GM19351 (cell line): Measurements from ENCODE around the gene ANO4.

ENCODE experiments used
- ATAC-seq: cut with Tn5 transposase; IDR thresholded peaks from one replicate; pipeline ENCODE4 v1.9.1; 2021; ENCODE audit warnings: mild to moderate bottlenecking, moderate library complexity; ENCODE audit not compliant: unreplicated experiment

The ANO4 gene

DNA sequence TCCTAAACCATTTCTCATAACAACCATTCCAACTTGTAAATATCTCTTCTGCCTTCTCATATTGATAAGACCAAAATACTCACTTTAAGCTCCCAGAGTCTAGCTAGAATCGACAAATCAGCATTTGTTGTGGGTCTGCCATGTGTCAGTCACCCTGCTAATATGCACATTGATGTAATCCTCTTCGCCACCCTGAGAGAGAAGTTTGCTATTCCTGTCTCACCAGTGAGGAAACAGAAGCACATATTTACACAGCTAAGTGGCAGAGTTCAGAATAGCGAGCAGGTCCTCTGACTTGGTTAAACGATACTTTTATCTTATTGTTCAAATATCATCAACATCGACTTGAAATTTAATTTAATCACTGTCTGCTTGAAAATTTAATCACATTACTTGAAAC, 142.1 kb downstream of the ANO4 start:
- ATAC-seq: no peak

DNA sequence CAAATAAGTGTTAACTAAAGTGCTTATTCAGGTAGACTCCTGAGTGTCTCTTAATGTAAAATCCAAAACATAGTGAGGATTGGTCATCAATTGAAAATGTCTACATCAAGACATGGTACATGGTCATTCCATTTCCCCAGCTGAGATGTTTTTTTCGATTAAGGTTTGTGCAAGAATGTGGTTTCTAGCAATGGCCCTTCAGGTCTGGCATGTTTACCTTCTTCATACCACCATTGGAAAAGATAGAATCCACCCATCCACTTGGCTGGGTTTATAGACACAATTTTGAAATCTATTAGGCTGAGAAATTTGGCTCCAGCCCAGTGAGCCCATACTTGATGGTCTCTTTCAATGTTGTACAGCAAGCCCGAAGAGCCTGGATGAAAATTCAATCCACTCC, 145.9 kb downstream of the ANO4 start:
- no peak for ATAC-seq

DNA sequence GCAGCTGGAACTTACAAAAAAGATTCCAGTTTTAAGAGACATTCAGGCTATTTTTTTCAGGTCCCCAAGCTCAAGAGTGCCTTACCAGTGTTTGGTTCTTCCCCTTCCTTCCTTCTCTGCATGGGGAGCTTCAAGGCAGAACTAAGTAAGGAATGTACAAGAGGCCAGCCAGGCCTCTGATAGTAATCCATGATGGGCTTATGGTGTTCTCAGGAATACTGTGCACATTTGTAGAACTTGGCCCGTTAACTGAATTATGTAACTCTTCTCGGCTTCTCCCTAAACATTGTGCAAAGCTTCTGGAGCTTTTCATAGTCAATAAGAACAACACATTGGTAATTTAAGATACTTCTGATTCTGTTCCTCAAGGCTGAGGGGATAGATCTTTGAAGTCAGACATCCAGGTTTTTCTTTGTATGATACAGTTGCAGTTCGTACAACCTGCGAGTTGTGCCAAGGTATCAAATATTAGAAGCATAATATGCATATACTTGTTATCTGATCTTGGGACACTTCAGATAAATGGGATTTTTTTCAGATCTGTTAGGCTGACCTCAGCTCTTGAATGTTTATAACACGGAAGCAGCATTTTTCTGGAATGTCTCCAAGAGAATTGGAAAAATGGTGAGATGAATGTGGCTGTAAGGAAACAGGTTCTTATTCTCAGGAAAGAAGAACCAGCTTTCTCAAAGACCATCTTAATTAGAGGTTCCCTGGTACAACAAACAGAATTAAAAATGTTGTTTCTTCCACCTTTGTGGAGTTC, 148.6 kb downstream of the ANO4 start:
- ATAC-seq: no peak

DNA sequence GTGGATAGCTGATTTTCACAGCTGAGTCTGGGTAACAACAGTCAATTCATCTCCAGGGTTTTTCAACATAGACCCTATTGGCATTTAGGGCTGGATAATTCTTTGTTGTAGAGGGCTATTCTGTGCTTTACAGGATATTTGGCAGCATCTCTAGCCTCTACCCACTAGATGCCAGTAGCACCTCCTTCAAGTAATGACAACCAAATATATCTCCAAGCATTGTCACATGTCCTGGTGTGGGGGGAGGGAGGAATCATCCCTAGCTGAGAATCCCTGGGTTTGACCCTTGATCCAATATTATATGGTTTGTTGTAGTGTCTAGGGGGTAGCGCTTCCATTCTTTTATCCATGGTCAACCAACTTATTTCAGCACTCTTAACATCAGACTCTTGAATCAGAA, 157.2 kb downstream of the ANO4 start:
- no peak for ATAC-seq

DNA sequence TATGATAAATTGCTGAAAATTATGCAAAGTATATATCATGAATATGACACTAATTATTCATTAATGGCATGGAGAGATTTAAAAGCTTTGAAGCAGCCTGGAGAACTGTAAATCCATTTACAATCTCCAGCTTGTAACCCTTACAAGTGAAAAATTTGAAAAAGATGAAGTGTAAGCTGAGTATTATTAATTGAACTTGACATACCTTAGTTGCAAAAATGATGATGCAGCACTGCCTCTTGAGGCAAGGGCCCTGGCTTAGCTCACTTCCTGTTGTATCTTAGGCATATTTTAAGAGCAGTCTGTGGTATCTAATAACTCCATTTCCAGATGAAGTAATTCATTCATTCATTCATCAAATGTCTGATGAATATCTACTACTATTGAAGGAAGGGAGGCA, 158.6 kb downstream of the ANO4 start:
- ATAC-seq: no peak

DNA sequence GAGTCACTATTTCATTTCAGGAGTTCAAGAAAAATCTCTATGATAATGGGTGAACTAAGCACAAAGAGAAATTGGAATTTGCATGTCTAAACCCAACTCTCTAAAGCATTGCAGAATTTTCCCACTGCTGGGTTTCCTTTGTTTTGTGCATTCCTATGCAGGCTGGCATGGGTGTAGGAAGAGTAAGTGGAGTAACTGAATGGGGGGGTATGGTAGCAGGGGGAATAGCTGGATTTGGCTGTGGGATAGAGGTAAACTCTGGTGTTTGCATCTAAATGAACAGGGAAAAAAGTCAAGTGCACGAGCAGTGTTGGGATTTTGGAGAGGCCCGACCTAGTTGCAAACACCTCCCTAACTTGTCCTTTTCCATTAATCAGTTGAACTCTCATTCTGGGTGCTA, 159.1 kb downstream of the ANO4 start:
- no peak for ATAC-seq

DNA sequence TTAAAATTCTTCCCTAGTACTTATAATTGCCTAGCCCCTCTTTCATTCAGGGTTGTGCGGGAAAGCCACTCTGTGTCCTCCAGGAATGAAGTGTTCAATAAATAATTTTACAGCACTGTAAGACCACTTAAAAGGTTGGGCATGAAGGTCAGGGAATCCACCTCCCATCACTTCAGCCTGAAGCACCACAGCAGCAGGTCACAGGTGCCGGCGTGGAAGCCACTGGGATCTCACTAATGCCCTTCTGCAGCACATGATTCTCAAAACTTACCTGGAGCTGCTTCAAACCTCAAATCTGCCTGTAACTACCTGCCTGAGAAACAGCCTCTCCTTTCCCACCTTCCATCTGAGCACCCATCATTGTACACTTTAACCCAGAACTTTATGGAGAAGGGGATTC, 159.5 kb downstream of the ANO4 start:
- no peak for ATAC-seq

DNA sequence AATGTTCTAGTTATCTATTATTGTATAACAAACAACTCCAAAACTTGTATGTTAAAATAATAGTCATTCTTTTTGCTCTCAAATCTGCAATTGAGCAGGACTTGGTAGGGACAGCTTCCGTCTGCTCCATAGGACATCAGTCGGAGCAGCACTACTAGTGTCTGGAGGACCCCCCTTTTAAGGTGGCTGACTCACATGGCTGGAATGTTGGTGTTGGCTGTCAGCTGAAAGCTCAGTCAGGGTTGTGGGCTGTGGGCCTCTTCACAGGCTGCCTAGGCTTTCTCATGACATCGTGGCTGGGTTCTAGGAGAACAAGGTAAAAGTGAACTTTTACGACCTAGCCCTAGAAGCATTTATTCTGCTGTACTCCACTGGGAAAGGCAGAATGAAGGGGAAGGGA, 160.6 kb downstream of the ANO4 start:
- ATAC-seq: no peak

DNA sequence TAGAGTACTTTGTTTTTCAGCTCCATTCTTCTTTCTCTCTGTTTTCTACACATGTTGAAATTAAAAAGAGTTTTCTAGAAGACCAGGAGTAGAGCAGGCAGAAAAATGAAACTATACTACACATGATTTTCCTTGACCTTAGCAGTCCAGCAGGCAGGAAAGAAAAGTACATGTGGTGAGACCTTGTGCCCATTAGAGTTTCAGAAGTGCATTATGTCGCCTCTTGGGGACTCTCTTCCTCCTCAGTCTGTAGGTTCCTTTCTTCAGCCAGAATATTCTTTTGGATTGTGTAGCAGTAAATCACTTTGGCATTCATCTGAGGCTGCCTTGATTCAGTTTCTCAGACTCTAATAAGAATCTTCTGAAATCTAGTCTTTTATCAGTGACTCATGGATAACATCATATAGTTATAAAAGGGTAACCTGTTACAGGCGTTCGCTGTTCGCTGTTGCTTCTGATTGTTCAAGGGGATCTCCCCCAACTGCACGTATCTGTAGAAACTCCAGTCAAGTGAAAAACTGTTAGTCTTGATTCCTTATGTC, 161.8 kb downstream of the ANO4 start:
- no peak for ATAC-seq

DNA sequence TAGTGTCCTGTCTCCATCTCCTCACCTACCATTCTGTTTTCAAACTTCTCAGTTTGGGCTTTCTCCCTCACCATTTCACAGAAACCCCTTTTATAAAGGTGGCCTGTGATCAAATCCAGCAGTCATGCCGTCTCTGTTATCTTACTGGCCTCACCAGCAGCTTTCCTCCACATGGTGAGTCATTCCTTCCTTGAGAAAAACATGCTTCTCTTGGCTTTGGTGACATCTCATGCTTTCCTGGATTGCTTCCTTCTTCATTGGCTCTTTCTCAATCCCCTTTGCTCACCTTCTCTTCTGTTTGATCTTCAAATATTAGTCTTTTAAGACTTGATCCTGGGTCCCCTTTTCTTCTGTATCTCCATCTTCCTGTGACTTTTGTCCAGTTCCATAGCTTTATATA, 164.9 kb downstream of the ANO4 start:
- ATAC-seq: no peak

DNA sequence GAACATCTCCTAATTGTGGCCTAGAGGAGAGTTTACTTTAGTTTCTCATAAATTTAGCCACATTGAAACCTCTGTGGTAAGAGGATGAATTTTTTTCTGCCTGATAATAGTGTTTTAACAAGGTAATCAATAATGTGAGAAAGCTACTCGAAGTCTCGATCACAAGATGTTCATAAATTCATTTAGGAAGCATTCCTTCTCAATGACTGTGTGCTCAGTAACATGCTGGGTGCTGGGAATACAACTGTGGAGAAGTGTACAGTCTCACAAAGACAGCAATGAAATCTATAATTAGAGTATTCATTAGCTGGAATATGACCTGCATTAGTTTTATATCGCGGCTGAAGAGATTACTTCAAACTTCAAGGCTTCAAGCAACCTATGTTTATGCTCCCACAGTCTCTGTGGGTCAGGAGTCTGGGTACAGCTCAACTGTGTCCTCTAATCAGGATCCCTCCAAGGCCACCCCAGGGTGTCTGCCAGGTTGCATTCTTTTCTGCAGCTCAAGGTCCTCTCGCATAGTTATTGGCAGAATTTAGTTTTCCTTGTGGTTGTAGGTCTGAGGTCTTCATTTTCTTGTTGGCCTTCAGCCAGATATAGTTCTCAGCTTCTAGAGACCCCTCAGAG, 167.6 kb downstream of the ANO4 start:
- ATAC-seq: no peak

DNA sequence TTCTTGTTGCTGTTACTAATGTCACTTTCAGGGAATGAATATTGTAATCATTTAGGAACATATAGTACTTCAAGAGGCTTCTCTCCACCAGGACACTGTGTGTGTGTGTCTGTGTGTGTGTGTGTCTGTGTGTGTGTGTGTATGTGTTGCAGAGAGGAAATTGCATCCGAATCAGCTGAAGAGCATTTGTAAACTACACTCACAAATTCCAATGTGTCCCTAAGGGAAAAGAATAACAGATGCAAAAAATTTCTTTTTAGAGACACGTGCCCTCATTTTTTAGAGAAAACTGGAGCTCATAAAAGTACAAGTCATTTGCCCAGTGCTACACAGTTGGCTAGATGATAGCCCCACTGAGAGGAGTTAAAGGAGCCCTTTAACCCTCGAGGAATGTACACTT, 168.8 kb downstream of the ANO4 start:
- ATAC-seq: no peak

DNA sequence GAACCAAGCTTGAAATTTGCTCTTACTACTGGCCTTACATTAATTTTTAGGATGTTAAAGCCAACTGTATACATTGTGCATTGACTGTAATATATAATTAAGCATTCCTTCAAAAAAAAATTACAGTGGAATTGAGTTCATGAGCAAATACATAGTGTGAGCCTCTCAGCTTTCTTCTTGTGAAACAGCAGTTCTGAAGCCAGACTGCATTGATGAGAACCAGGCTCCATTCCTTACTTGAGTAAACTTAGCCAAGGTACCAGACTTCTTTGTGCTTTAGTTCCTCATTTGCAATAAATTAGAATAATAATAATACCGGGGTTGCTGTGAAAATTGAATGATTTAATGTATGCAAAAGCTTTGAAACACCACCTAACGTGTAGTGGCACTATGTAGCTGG, 169.5 kb downstream of the ANO4 start:
- ATAC-seq: no peak

DNA sequence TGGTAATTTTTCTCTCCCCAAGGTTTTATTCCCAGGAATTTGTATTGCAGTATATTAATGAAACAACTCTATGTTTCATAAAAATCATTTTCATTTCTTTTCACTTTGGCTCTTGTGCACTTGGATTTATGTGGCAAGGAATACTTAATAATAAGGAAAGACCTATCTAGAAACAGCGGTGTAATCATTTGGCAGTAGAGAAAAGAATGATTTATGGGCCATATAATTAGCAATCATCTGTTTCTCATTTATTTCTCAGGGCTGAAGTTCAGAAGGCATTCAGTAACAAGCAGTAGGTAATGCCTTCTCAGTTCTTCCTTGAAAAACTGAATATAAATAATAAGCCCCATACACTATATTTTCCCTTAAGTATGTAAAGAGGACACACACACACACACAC, 172.6 kb downstream of the ANO4 start:
- ATAC-seq: no peak

DNA sequence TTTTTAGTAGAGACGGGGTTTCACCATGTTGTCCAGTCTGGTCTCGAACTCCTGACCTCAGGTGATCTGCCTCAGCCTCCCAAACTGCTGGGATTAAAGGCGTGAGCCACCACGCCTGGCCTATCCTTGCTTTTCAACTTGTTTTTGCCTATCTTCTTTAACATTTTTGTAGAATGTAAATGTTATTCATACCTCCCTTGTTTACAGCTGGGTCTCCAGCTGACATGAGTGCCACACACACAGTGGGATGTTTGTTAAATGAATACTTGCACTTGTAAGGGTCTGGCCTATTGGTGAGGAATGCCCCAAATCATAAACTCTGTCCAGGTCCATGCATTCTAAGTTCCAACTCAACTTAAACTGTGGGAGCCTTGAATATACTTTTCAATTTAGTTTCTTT, 176.3 kb downstream of the ANO4 start:
- ATAC-seq: no peak

DNA sequence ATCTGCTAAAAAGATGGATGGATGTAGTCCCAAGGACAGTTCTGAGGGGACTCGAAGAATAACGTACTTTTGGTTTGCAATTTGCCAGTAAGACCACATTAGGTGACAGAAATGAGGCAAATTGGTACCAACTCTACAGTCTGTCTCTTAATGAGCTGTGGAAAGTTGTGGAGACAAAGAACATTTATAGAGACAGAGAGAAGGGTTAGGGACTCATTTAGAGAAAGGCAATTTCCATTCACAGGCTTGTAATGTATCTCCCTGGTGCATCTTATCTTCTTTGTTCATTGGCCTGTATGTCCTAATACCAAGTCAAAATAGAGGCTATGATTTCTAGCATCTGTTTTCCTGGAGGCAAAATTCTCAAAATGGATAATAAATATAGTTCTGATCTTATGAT, 177.5 kb downstream of the ANO4 start:
- ATAC-seq: no peak

DNA sequence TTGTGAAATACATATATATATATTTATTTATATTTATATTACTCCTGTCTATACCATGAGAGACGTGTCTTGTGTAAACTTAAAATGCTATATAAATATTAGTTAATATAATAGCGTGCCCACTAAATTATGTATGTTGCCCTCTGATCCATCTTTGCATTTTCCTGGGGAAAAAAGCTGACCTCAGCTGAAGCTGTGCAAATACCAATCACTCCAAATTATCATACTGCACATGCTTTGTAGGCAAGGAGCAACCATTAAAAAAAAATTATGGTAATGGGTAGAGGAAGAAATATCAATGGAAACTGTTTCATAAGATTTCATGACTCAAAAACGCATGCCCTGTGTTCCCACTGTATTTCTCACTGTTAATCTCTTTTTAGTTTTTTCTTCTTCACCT, 179.8 kb downstream of the ANO4 start:
- ATAC-seq: no peak

DNA sequence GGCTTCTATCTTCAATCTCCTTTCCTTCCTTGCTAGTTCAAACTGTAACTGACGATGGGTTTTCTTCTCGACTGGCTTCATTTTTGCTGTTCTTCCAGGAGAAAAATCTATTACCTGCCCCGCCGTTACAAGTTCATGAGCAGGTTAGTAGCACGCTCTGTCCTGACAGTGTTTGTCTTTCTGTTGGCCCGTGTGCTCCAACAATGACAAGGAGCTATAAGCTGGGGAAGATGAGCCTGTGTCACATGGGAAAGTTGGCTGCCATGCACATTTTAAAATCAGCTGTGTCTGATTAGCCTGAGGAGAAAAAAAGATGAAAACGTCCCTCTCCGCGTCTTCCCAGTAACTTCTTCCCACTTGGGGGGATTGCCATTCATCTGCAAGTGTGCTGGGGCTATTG, 180.2 kb downstream of the ANO4 start:
- ATAC-seq: no peak

DNA sequence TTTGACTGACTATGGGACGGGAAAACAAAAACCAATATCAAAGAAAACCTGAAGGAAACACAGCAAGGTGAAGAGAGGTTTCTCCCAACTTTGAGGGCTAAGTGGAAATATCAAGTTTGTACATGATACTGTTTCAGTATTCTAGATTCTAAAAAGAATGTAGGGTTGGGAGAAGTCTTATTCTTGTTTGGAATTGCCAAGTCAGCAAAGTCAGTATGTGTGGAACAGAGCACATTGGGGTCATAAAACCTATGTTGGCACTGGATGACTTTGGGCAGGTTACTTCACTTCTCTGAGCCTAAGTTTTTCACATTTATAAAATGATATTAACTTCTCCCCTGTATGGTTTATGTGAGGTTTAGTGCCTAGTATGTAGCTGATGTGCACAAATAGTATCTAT, 182.2 kb downstream of the ANO4 start:
- ATAC-seq: no peak

DNA sequence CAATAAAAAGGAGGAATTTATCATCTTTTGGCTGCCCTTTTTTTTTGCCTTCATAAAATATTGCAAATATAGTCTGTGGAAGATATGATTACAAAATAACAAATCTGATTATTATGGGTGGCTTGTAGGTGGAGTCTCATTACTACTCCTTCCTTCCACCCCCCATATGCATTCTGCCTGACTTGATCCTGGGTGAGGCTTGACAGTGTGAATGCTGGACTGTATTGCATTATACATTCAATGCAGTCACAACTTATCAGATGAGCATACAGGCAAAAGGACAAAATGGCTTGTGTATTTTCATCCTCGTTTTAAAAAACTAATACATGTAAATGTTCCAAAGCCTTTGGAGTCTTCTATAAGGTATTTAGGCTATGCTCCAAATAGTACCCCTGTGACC, 186.3 kb downstream of the ANO4 start:
- ATAC-seq: no peak

DNA sequence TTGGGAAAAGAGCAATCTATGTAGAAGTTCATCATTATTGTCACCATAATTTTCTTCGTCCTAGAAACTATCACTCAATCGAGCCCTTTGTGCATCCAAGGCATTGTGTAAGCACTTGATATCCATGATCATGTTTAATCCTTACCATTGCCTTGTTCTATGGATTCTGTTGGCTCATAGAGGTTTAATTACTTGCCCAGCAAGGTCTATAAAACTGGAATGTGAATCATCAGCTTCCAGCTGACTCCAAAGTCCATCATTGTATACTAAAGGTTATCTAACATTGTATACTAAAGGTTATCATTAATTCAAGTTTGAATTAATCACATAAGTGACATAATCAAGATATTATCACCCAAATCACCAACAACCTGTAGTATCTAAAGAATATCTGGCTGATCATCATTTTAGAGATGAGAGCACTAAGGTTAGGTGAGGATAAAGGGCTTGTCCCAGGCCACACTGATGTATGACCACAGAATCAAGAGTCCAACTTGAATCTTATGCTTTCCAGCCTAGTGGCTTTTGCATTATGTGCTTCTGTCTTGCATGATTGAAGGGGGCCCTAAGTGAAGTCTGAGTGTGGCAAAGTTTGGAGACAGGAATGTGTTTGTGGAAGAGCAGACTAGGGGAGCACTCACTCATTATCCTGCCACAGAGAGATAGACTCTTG, 188.1 kb downstream of the ANO4 start:
- ATAC-seq: no peak

DNA sequence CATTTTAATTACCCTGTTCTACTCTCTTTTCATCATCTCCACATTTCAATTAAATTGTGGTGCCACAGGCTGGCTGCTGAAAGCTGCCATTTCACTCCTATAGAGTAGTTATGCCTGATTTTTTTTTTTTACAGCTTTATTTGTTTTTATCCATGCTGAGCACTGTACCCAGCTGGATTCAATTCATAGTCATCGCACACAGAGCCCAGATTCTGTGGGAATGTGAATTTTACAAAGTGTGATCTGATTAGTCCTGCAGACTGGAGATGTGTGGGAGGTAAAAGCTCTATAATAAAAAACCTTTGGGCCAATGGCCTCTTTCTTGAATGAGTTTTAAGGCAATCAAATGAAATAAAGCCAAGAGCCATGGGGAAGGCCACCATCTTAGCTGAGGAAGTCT, 190.2 kb downstream of the ANO4 start:
- ATAC-seq: no peak
